RWPE1 (cell line): Measurements from ENCODE around the gene PIGX.

ENCODE experiments used
- CTCF ChIA-PET: fragments of 350-600 bp; sonication (Branson Sonifier 250); formaldehyde crosslinking; extraction: SDS; loops from one replicate; lab custom pipeline; 2021; lab: Yijun Ruan, JAX
- POLR2A ChIA-PET: fragments of 400-600 bp; formaldehyde crosslinking; extraction: SDS; loops from one replicate; lab custom pipeline; 2020; ENCODE audit warnings: antibody characterized with exemption; ENCODE audit not compliant: low non-redundant PET; lab: Yijun Ruan, JAX
- DNase-seq: peaks from one replicate; pipeline ENCODE4 v3.0.0; 2012; ENCODE audit warnings: low spot score
- H3K27ac ChIP-seq: fragments of 450-650 bp; 2 replicates; pipeline ENCODE4 v1.5.1; 2017
- CTCF ChIP-seq: fragments of 450-650 bp; conservative IDR thresholded peaks from 2 replicates; pipeline ENCODE4 v1.5.1; 2017; ENCODE audit warnings: low read depth, mild to moderate bottlenecking

PIGX gene

GRCh38 chr3:196771067-196771466, 58.9 kb downstream of the PIGX start:
- POLR2A ChIA-PET = no interaction called here
- no peak overlapping the region for H3K27ac ChIP-seq
- TF ChIP-seq CTCF = no peak
- CTCF ChIA-PET = no interaction called here
- no peak for DNase-seq

DNA sequence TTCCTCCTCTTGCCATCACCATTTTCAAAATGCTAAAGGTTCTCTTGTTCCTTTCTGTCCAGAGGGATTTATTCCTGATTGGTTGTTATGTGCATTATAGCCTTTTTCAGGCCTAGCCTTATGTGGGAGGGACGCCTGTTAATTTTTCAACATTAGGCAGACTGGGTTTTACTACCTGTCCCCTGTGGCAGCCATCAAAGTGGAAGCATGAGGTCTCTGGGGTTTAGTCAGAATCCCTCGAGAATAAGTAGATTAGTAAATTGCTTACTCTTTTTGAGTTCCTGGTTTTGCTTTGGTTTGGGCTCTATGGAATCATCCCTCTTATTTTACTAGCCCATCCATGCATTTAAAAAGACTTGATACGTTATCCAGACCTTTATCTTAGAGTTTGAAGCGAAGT, 59.9 kb downstream of the PIGX start:
- no peak overlapping the region for H3K27ac ChIP-seq
- ChIA-PET POLR2A (no interaction called here), CTCF (no interaction called here)
- DNase-seq = no peak
- TF ChIP-seq CTCF = no peak

DNA sequence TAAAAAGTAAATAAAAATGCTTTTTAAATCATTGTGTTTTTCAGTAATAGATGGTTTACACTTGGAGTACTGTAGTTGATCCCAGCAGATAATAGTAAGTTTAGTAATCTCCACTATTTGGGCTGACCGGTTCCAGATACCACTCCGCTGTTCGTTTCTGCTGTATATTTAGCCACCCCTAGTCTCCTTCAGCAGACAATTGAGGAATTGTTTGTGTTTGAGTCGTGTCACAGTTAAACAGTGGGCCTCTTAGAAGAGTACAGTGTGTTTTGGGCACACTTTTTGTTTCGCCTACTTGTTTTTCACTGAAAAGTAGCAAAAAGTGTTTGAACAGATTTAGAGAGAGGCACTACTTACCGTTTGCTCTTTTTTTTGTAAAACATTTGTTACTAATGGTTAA, 60.7 kb downstream of the PIGX start:
- no peak overlapping the region for H3K27ac ChIP-seq
- no peak for TF ChIP-seq CTCF
- POLR2A ChIA-PET = no interaction called here
- CTCF ChIA-PET = no interaction called here
- DNase-seq = no peak

GRCh38 chr3:196774191-196774820, 62.1 kb downstream of the PIGX start:
- H3K27ac ChIP-seq = peak overlapping the region; percentile 68
- no peak for TF ChIP-seq CTCF
- DNase-seq = peak; percentile 52
- POLR2A ChIA-PET = interaction anchor here (0.5 kb wide), 1 partner anchor 34 kb away, joined by 5 read pairs; no protein-coding TSS in a partner anchor
- CTCF ChIA-PET = no interaction called here

DNA sequence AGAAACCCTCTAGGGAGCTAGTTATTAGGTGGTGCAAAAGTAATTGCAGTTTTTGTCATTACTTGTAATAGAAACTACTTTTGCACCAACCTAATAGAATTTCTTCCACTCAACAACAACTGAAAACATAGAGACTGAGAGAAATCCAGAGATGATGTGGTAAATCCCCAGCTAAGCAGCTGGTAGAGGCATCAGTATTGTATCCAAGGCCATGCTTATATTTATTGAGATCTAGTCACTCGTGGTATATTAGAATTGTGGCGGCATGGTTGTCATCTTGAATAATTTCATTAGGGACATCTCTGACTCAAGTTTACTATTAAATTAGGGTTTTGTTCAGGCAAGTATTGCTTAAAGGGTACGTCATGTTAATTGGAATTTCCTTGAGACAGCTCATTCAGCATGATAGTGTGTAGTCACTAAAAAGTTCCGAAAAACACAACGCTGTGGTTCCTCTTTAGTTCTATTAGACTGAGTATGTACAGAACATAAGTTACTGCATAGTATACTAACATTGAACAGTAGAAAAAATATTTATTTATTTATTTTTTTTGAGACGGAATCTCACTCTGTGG, 62.8 kb downstream of the PIGX start:
- no peak for TF ChIP-seq CTCF
- H3K27ac ChIP-seq = peak overlapping the region; percentile 68
- DNase-seq = peak; percentile 34
- POLR2A ChIA-PET = interaction anchor here (0.5 kb wide), 1 partner anchor 35 kb away, joined by 5 read pairs; no protein-coding TSS in a partner anchor
- CTCF ChIA-PET = no interaction called here

DNA sequence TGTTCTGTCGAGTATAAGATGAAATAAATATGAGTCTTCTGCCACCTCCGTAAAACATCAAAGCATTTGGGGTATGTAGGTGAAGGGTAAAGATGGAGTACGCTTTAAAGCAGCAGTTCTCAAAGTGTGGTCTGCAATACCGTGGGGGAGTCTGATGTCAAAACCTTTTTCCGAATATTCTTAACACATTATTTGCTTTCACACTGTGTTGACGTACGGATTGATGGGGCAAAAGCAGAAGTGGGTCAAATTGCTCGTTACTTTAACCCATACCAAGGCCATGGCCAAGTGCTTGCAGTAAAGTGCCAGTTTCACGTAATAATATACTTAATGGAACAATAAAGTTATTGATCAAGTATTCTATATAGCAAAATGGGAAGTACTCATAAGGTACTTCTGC, 63.8 kb downstream of the PIGX start:
- no peak for DNase-seq
- TF ChIP-seq CTCF = no peak
- ChIA-PET POLR2A (no interaction called here), CTCF (no interaction called here)
- no peak overlapping the region for H3K27ac ChIP-seq
